MCF 10A (cell line): ENCODE data around the gene TMEM191C. TPM values are rescaled to one million over a fixed set of nuclear protein-coding genes. Genes with fewer than 3 reads are reported as not detected.
"Not testable (repeated sequence)": the region's sequence is repeated elsewhere in the genome, so short reads cannot be mapped to it uniquely, and the experiment has no call there.

Experiments used
- BruUV-seq: library from RNA; stranded (reverse); fragments of 400-500 nt; replicated peaks from 2 replicates; lab custom pipeline; 2021; lab: Mats Ljungman, UMichigan
- CTCF ChIA-PET: fragments of 300-600 bp; sonication (Branson Sonifier 250); formaldehyde crosslinking; extraction: SDS; loops from one replicate; lab custom pipeline; 2021; ENCODE audit warnings: antibody characterized with exemption, inconsistent platforms; lab: Yijun Ruan, JAX
- POLR2A ChIA-PET: fragments of 300-600, 350-650 bp; sonication (Branson Sonifier 250); formaldehyde crosslinking; extraction: SDS; loops from one replicate; lab custom pipeline; 2020; ENCODE audit warnings: antibody characterized with exemption, inconsistent platforms; lab: Yijun Ruan, JAX
- DNase-seq: peaks from one replicate; pipeline ENCODE4 v3.0.0-alpha.2; 2018; ENCODE audit not compliant: unreplicated experiment
- H3K27ac Mint-ChIP-seq: one replicate; pipeline ENCODE4 v1.8.0; 2022; ENCODE audit warnings: mild to moderate bottlenecking, low read depth, mixed read lengths; ENCODE audit not compliant: unreplicated experiment
- H3K27me3 Mint-ChIP-seq: one replicate; pipeline ENCODE4 v1.8.0; 2022; ENCODE audit warnings: mixed read lengths; ENCODE audit not compliant: insufficient read depth, unreplicated experiment
- H3K36me3 Mint-ChIP-seq: one replicate; pipeline ENCODE4 v1.8.0; 2022; ENCODE audit warnings: mild to moderate bottlenecking, moderate library complexity, mixed read lengths; ENCODE audit not compliant: insufficient read depth, unreplicated experiment
- H3K4me1 Mint-ChIP-seq: one replicate; pipeline ENCODE4 v1.8.0; 2022; ENCODE audit warnings: mixed read lengths; ENCODE audit not compliant: insufficient read depth, unreplicated experiment
- H3K4me3 Mint-ChIP-seq: one replicate; pipeline ENCODE4 v1.8.0; 2022; ENCODE audit warnings: mild to moderate bottlenecking, moderate library complexity, mixed read lengths; ENCODE audit not compliant: unreplicated experiment
- H3K9me3 Mint-ChIP-seq: one replicate; pipeline ENCODE4 v1.8.0; 2022; ENCODE audit warnings: mixed read lengths; ENCODE audit not compliant: unreplicated experiment
- intact Hi-C: fragments of 100-400 bp; cut with micrococcal nuclease; formaldehyde crosslinking; loops from 2 replicates; pipeline ENCODE4 v1.14.1; 2022
- total RNA-seq: library from RNA; stranded (reverse); gene quantifications from 2 replicates; pipeline ENCODE4 v1.2.3, GENCODE V29; 2022
- TF ChIP-seq, protein P1 (sequence below): fragments of 200-600 bp; IDR thresholded peaks from one replicate; pipeline ENCODE4 v1.8.0; 2022; ENCODE audit warnings: antibody characterized with exemption, mild to moderate bottlenecking; ENCODE audit not compliant: unreplicated experiment

TMEM191C gene
- total RNA-seq, 1 experiment from 2014 or later, result 0.75 TPM

DNA sequence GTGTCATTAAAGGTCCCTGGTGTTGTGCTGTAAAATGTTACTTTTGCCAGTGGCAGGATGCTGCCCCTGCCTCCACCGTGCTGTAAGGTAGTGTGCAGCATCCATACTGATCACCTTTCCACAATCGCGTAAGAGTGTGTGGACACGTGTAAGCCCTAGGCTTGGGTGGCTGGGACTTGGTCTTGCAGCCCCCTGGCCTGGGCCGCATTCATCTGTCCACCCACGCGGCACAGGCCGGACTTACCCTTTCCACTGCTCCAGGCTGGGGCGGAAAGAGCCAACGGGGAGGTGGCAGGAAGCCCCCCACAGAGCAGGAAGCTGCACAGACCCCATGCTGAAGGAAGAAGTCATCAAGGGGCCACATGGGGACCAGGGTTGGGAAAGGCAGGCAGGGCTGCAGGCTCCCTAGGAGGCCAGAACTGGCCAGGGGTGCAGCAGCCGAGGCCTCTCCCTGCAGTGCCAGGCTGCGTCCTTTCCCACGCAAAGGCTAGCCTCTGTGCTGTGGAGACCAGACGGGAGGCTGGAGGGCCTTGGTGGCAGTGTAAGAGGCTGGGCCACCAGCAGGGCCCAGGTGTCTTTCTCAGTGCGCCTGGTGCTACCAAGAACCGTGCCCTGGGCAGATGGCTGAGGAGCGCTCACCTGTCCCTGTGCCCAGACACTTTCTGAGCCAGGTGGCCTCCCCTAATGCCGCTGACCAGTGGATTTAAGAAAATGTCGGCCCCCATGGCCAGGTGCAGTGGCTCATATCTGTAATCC is 11.7 kb upstream of the TMEM191C start:
- no peaks in the 10 kb centered on the region for H3K9me3 Mint-ChIP-seq

DNA sequence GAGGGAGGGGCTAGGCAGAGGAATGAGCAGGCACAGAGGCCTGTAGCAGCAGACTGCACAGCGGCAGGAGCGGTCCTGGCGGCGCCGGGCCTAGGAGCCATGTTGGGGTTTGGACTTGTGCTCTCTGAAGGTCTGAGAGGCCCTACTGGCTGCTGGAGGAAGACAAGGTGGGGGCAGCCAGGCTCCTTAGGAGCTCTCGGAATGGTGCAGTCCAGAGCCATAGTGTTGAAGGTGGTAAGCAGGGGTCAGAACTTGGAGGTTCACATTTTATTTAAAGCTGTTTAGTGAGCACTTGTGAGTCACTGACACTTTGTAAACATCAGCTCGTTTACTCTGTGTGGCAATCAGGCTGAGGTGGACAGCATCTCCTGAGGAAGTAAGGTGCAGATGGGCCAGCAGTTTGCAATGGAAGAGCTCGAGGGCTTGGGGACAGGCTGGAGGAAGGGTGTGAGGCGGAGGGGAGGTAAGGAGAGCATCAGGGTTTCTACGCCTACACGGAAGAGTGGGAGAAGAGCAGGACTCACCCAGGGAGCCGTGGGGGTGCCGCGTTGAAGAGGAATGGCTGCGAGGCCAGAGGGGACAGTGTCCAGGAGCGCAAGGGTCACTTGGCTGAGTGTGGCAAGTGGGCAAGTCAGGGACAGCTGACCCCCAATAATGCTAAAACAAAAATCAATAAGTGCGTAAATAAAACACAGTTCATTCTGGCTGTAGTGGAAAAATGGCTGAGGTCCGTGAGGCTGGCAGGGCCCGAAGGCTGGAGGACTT is 10.0 kb upstream of the TMEM191C start:
- Mint-ChIP-seq H3K27ac (no peak overlapping the region), H3K36me3 (no peaks in the 10 kb centered on the region), H3K4me3 (no peak overlapping the region), H3K27me3 (no peaks in the 10 kb centered on the region), H3K4me1 (no peaks in the 10 kb centered on the region), H3K9me3 (no peaks in the 10 kb centered on the region)
- POLR2A ChIA-PET, result interaction anchor here (0.7 kb wide), 1 partner anchor 618 kb away, joined by 3 read pairs; no protein-coding TSS in a partner anchor
- intact Hi-C loops, result no loop called here
- CTCF ChIA-PET, result interaction anchor here (0.6 kb wide), 1 partner anchor 8 kb away, joined by 6 read pairs; no protein-coding TSS in a partner anchor
- peak; percentile 43 for DNase-seq
- no TSS peak for BruUV-seq
- TF ChIP-seq, protein P1, sequence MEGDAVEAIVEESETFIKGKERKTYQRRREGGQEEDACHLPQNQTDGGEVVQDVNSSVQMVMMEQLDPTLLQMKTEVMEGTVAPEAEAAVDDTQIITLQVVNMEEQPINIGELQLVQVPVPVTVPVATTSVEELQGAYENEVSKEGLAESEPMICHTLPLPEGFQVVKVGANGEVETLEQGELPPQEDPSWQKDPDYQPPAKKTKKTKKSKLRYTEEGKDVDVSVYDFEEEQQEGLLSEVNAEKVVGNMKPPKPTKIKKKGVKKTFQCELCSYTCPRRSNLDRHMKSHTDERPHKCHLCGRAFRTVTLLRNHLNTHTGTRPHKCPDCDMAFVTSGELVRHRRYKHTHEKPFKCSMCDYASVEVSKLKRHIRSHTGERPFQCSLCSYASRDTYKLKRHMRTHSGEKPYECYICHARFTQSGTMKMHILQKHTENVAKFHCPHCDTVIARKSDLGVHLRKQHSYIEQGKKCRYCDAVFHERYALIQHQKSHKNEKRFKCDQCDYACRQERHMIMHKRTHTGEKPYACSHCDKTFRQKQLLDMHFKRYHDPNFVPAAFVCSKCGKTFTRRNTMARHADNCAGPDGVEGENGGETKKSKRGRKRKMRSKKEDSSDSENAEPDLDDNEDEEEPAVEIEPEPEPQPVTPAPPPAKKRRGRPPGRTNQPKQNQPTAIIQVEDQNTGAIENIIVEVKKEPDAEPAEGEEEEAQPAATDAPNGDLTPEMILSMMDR, result no peak

More for the DNA sequence above, 11.7 kb upstream of the TMEM191C start:
- Mint-ChIP-seq H3K36me3 (no peaks in the 10 kb centered on the region), H3K4me1 (no peaks in the 10 kb centered on the region), H3K27me3 (no peaks in the 10 kb centered on the region), H3K4me3 (no peak overlapping the region), H3K27ac (no peak overlapping the region)
- CTCF ChIA-PET, result no interaction called here
- no peak for DNase-seq
- intact Hi-C loops, result no loop called here
- TF ChIP-seq, protein P1, result no peak
- no TSS peak for BruUV-seq
- POLR2A ChIA-PET, result no interaction called here

DNA sequence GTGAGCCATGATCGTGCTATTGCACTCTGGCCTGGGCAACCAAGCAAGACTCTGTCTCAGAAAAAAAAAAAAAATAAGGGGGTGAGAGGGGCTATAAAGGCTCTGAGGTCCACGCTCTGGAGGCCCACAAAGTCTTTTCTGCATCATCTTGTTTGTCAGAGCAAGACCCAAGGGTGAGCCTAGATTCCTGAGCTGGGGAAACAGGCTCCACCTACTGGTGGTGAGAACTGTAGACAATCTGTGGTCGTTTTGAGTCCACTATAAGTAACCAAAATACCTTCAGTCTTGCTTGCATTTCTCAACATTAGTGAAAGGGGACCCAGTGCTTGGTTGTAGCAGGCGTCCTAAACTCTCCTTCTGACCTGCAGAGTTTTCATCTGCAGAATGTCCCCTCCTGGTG is 4.5 kb upstream of the TMEM191C start:
- H3K4me1 Mint-ChIP-seq, H3K4me3 Mint-ChIP-seq, POLR2A ChIA-PET, intact Hi-C loops, H3K27me3 Mint-ChIP-seq, DNase-seq, H3K9me3 Mint-ChIP-seq, H3K36me3 Mint-ChIP-seq, H3K27ac Mint-ChIP-seq, CTCF ChIA-PET, BruUV-seq: not testable (repeated sequence)

DNA sequence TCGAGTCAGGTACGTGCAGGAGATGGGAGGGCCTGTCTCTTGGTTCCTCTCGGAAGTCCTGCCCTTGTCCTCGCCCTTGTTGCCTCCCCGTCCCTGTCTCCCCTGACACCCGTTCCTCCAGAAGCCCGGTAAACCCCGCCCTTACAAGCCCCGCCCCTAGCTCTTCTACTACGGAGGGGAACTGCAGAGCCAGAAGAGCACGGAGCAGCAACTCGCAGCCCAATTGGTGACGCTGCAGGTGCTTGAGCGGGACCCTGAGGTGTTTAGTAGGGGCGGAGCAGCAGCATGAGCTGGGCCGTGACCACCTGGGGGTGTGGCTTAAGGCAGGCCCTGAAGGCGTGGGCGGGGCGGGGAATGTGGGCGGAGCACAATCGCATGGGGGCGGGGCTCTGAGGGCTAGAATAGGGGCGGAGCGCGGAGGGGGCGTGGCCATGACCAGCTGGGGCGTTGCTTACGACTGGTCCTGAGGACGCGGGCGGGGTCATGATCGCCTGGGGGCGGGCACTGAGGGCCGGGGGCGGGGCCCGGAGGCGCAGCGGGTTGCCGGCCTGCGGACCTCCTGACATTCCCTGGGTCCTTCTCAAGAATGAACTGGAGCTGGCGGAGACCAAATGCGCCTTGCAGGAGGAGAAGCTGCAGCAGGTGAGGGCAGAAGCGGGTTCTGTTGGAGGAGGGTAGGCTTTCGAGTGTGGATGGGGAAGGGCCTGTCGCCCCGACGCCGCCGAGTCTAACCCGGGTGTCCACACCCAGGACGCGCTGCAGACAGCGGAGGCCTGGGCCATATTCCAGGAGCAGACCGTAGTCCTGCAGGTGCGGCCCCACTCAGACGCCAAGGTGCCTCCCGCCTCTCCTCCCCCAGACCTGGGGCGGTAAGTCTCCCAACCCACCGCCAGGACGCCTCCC is 1.3 kb downstream of the TMEM191C start:
- H3K36me3 Mint-ChIP-seq, H3K4me1 Mint-ChIP-seq, intact Hi-C loops, POLR2A ChIA-PET, H3K9me3 Mint-ChIP-seq, CTCF ChIA-PET, H3K27me3 Mint-ChIP-seq, BruUV-seq: not testable (repeated sequence)
- Mint-ChIP-seq H3K4me3 (peak overlapping the region; percentile 76), H3K27ac (peak overlapping the region; percentile 64)
- peak; percentile 86 for DNase-seq

DNA sequence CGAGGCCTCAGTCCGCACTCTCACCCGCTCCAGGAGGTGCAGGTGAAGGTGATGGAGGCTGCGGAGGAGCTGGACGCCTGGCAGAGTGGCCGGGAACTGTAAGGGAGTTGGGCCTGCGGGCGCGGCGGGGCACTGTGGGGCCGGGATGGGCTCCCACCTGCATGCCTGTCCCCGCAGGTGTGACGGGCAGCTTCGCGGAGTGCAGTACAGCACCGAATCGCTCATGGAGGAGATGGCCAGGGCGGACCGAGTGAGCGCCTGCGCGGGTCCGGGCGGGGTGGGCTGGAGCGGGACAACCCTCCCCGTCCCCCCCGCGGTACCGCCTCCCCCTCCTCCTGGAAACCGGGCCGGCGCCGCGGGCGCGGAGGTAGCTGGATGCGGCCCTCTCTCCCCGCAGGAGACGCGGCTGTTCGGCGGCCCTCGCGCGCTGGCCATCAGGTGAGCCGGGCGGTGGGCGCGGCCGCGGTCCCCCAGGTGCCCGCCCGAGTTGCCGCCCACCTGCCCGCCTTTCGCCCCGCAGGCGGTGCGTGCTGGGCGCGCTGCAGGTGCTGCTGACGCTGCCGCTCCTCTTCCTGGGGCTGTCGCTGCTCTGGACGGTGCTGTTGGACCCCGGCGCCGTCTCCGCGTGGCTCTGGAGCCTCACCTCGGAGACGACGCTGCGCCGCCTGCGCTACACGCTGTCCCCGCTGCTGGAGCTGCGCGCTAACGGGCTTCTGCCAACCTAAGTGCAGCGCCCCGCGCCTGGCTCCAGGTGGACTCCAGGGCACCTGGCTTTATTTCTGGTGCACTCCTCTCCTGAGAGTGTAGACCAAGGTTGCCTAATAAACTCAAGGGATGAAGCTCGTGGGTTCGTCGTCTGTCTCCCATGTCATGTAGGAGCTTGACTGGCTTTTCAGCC is 2.2 kb downstream of the TMEM191C start:
- H3K4me3 Mint-ChIP-seq, H3K27me3 Mint-ChIP-seq, H3K4me1 Mint-ChIP-seq, H3K27ac Mint-ChIP-seq, POLR2A ChIA-PET, H3K36me3 Mint-ChIP-seq, DNase-seq, H3K9me3 Mint-ChIP-seq, BruUV-seq, intact Hi-C loops, CTCF ChIA-PET: not testable (repeated sequence)

DNA sequence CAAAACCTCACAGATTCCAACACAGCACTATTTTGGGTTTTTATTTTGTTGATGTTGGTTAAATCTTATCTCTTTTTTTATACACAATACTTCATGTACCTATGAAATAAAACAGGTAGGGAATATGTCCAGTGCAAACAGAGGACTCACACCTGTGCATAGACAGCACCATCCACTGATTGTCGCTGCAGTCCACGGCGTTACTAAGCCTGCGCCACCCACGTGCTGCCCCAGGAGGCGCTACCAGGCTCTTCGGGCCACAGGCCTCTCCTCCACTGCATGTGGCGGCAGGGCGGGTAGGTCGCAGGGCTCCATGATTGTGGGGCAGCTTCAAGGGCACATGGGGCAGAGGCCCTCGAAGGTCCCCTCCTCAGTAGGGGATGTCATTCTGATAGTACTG is 5.8 kb downstream of the TMEM191C start:
- H3K36me3 Mint-ChIP-seq, DNase-seq, POLR2A ChIA-PET, BruUV-seq, H3K4me1 Mint-ChIP-seq, intact Hi-C loops, H3K27ac Mint-ChIP-seq, H3K9me3 Mint-ChIP-seq, CTCF ChIA-PET, H3K4me3 Mint-ChIP-seq, H3K27me3 Mint-ChIP-seq: not testable (repeated sequence)
